ENCODE data around the gene NRXN3.

The NRXN3 gene

GRCh38 chr14:78242086-78242485 lies 71.9 kb downstream of the NRXN3 start:
- DNase-seq (ENCODE audit: low read depth in 2 of 2) = no peak

DNA sequence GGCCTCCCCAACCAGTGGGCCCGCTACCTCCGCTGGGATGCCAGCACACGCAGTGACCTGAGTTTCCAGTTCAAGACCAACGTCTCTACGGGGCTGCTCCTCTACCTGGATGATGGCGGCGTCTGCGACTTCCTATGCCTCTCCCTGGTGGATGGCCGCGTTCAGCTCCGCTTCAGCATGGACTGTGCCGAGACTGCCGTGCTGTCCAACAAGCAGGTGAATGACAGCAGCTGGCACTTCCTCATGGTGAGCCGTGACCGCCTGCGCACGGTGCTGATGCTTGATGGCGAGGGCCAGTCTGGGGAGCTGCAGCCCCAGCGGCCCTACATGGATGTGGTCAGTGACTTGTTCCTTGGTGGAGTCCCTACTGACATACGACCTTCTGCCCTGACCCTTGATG lies 73.0 kb downstream of the NRXN3 start:
- DNase-seq (ENCODE audit: low read depth in 2 of 2) = no peak

DNA sequence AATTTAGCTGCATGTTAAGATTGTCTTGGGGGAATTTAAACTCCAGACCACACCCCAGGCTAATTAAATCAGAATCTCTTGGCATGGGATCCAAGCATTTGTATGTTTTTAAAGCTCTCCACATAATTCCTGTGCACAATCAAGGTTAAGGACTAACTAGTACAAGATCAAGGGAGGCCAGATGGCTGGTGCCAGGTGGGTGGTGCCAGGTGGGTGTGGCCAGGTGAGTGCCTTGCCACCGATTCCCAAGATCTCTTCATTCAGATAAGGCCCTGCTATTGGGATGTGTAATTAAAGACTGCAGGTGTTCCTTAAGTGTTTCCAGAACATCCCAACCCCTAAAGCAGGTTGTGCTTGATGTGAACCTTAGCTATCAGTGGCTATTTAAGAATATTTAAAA lies 75.1 kb downstream of the NRXN3 start:
- DNase-seq (ENCODE audit: low read depth in 2 of 2) = no peak

DNA sequence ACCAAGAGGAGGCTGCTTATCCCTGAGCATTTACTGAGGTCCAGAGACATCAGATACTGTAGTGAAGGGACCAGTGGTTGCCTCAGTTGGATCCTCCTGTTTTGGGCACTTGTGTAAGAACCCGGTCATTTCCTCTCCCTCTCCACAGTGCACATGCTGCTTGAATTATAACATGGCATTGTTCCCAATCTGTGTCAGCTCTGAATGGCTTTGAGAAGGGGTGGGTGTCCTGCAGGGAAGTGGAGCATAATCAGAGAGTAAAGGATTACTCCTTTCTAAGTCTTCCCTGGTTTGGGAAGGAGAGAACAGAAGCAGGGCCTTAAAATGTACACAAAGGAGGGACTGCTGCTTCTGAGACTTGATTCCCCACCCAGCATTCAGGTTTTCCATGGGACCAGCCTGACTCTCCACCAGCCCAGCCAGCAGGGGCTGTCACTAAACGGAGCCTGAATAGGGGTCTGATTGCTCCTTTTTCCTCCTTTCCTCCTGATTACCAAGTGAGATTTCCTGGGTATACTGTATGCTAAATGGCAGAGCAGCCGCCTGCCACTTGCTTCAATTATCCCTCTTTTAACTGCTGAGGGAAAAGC lies 78.4 kb downstream of the NRXN3 start:
- DNase-seq (ENCODE audit: low read depth in 2 of 2) = no peak

DNA sequence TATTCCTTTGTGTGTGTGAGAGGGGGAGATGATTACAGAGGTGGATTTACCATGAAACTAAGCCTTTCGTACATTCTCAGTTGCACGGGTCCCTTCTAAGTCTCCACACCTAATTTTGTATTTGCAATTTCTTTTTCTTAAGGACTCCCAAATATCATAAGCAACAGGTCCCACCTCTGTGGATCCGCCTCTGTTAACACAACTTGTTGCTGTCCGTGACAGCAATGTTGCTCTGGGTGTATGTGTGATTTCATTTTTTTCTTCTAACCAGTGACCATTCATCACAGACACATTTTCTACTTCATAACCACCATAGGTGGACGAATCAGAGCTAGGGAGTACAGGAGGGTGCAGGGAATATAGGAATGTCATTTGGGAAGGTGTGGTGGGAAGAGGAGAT lies 81.1 kb downstream of the NRXN3 start:
- DNase-seq (ENCODE audit: low read depth in 2 of 2) = no peak

DNA sequence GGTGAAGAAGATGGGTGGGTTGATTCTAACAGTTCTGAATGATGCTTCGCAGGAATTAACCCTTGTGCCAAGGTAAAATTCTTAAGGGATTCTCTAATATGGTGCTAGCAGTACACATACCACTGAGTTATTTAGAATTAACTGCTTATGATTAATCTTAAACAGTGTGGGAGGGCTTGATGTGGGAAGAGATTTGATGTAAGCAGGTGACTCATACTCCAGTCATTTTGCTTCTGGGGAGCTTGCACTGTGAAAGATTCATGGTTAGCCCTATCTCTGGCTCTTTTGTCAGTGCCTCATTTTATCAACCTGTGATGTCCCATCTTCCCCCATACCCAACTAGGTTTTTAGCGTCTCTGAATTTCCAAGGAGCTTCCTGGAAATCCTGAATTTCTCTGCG lies 83.8 kb downstream of the NRXN3 start:
- DNase-seq (ENCODE audit: low read depth in 2 of 2) = no peak

- DNase-seq (ENCODE audit: low read depth in 2 of 2) = peak; percentile 21 to 39
These were observed 84.8 kb downstream of the NRXN3 start for GRCh38 chr14:78254911-78255461.

DNA sequence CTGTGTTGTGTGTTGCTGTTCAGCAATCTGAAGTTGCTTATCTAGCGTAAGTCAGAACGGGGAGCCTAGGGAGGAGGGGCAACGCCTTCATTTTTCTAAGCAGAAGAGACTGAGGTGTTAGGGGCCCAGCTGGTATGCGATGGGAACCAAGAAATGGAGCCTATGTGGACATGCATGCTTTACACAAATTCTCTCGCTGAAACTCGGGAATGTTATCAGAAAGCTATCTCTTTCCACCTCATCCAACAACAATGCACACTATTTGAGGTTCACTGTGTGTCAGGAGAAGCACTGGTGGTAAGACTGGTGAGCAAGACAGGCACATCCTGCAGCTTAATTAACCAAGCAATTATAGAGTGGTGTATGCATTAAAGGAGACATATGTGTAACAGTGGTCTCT lies 89.7 kb downstream of the NRXN3 start:
- no peak for DNase-seq (ENCODE audit: low read depth in 2 of 2)

- no peak for DNase-seq (ENCODE audit: low read depth in 2 of 2)
These were observed 108.5 kb downstream of the NRXN3 start for GRCh38 chr14:78278464-78279250.

- DNase-seq (ENCODE audit: low read depth in 2 of 2) = no peak
These were observed 112.3 kb downstream of the NRXN3 start for GRCh38 chr14:78282437-78282836.

GRCh38 chr14:78286210-78286609 lies 116.0 kb downstream of the NRXN3 start:
- DNase-seq (ENCODE audit: low read depth in 2 of 2) = no peak

DNA sequence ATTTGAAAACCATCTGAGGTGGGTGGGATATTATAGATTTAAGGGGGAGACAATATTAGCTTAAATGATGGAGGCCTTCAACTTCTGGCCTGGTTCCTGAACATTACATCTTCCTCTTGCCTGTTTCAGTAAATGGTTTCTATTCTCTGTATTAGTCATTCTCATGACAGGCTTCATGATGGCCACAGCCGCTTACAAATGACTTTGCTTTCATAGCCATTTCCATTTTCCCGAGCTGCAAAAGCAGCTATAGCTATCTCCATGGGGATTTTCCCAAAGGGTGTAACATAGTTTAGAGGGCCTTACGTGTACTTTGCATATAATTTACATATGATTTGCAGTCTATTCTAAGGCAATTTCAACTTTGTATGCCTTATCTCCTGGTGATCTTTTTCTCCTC lies 121.8 kb downstream of the NRXN3 start:
- DNase-seq (ENCODE audit: low read depth in 2 of 2) = no peak

- DNase-seq (ENCODE audit: low read depth in 2 of 2) = no peak
These were observed 127.7 kb downstream of the NRXN3 start for GRCh38 chr14:78297858-78298257.

DNA sequence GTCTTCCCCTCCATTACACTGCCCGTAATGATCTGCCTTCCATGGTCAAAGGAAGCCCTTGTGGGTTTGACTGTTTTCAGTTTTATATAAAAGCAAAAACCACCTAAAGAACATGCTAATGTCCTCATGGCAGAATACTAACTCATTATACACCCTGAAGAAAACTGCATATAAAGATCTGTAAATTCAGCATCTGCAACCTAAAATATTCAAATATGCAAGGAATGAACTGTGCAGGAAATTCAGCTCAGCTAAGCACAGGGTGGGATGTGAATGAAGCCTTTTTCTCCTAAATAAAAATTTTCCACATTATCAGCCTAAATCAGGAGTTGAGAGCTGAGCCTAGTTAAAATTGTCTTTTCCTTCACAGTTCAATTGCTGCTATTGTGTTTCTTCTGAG lies 128.1 kb downstream of the NRXN3 start:
- no peak for DNase-seq (ENCODE audit: low read depth in 2 of 2)

GRCh38 chr14:78302841-78303240 lies 132.7 kb downstream of the NRXN3 start:
- DNase-seq (ENCODE audit: low read depth in 2 of 2) = no peak

DNA sequence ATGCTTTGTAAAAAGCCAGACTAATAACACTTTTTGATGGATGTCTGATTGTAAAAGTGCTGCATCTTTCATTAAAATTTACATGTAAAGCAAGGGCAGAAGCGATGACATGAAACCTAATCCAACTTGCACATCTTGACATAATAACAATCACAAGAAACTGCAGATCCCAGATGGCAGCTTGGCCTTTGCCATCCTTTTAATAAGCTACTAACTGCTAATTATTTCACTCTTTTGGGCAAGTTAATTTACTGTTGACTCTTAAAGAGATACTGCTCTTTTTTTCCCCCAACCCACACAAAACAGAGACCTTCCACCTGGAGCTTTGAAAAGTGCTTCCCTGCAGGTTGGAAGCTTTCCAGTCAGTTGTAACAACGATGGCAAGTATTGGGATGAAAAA lies 137.5 kb downstream of the NRXN3 start:
- no peak for DNase-seq (ENCODE audit: low read depth in 2 of 2)

- no peak for DNase-seq (ENCODE audit: low read depth in 2 of 2)
These were observed 137.9 kb downstream of the NRXN3 start for GRCh38 chr14:78308079-78308478.

DNA sequence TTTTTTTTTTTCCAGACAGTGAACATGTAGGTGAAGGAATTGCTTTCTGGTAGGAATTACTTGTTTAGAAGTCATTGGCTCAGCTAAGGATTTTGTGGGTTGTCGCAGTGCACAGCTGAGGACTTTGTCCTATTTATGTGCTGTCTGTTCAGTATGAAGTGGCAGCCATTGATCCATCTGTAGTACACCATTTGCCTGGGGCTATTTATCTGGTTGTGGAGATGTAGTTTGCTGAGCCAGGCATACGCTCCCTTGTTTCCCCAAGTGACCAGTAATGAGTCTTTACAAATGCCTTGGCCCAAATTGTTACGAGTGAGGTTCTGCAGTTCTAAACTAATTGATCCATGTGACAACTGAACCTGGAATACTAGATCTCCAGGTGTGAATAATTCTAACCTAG lies 140.1 kb downstream of the NRXN3 start:
- DNase-seq (ENCODE audit: low read depth in 2 of 2) = no peak

GRCh38 chr14:78313499-78313898 lies 143.3 kb downstream of the NRXN3 start:
- no peak for DNase-seq (ENCODE audit: low read depth in 2 of 2)

- DNase-seq (ENCODE audit: low read depth in 2 of 2) = no peak
These were observed 144.3 kb downstream of the NRXN3 start for GRCh38 chr14:78314484-78314883.

GRCh38 chr14:78316052-78316451 lies 145.9 kb downstream of the NRXN3 start:
- DNase-seq (ENCODE audit: low read depth in 2 of 2) = no peak

DNA sequence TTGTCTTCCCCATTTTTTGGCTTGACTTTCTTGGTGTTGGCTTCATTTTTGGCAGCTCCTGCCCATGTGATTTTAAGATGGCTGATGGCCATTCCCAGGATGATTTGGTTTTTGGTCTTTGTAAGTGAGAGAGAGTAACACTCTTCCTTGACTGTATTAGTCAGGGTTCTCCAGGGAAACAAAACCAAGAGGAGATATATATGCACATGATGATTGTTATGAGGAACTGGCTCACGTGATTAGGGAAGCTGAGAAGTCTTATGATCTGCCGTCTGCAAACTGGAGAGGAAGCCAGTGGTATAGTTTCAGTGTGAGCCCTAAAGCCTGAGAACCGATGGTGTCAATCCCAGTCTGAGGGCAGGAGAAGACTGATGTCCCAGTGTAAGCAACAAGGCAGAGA lies 146.6 kb downstream of the NRXN3 start:
- DNase-seq (ENCODE audit: low read depth in 2 of 2) = no peak

DNA sequence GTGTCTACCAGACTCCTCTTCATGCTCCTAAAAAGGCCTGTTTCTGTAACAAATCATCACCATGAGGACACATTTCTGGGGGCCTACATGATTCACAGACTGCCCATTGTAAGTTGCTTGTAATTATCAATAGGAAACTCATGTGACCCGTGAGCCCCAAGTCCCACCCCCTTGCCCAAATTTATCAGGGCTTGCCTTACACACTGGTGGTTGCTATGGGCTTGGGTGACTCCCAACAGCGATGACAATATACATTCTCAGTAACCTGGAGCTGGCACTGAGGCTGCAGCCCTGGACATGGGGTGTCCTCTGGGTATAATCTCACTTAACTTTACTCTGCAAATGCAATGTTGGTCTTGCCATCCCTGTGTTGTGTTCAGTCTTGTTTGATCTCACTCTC lies 149.2 kb downstream of the NRXN3 start:
- DNase-seq (ENCODE audit: low read depth in 2 of 2) = no peak

Data from stimulated activated CD8-positive, alpha-beta memory T cell treated with anti-CD3 and anti-CD28 coated beads, Interleukin-2, amount 100 ng/mL, for 48 hours (primary cell).